ENCODE measurements around the gene MOAP1. TPM values are rescaled to one million over a fixed set of nuclear protein-coding genes. Genes with fewer than 3 reads are reported as not detected.
"Not testable (repeated sequence)": the region's sequence is repeated elsewhere in the genome, so short reads cannot be mapped to it uniquely, and the experiment has no call there.

Gene MOAP1
- total and polyA plus RNA-seq, 8 donors = 7.9 to 21.4 (median 10.1) TPM

DNA sequence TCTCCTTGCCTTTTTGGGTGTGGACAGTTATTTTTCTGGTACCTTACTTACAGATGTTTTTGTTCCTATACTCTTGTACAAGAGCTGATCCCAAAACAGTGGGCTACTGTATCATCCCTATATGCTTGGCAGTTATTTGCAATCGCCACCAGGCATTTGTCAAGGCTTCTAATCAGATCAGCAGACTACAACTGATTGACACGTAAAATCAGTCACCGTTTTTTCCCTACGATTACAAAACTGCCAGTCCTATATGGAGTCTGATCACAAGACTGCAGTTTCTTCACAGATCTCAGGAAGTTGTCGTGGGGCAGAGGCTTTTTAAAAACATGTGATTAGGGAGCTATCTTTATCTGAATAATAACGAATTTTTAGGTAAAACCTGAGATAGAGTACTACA lies 1.8 kb upstream of the MOAP1 start:
- Histone ChIP-seq H3K9me3 (no peaks in the 10 kb centered on the region), H3K36me3 (no peaks in the 10 kb centered on the region), H3K4me1 (peaks cover 0 to 24% (median 10%) of the 10 kb centered on the region in 3 donors), H3K27me3 (no peaks in the 10 kb centered on the region), H3K4me3 (no peak overlapping the region), H3K27ac (no peak overlapping the region)
- DNase-seq = no peak
- FAIRE-seq = no peak
- 65 to 79% methylated on average over 6 of the region's 6 CpGs for WGBS, 2 donors
- no peak for ATAC-seq
- intact Hi-C loops (cut with DNase I) = no loop called here
- TF ChIP-seq, protein P1, sequence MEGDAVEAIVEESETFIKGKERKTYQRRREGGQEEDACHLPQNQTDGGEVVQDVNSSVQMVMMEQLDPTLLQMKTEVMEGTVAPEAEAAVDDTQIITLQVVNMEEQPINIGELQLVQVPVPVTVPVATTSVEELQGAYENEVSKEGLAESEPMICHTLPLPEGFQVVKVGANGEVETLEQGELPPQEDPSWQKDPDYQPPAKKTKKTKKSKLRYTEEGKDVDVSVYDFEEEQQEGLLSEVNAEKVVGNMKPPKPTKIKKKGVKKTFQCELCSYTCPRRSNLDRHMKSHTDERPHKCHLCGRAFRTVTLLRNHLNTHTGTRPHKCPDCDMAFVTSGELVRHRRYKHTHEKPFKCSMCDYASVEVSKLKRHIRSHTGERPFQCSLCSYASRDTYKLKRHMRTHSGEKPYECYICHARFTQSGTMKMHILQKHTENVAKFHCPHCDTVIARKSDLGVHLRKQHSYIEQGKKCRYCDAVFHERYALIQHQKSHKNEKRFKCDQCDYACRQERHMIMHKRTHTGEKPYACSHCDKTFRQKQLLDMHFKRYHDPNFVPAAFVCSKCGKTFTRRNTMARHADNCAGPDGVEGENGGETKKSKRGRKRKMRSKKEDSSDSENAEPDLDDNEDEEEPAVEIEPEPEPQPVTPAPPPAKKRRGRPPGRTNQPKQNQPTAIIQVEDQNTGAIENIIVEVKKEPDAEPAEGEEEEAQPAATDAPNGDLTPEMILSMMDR (IDR thresholded peaks at IDR 0.05) = no peak

DNA sequence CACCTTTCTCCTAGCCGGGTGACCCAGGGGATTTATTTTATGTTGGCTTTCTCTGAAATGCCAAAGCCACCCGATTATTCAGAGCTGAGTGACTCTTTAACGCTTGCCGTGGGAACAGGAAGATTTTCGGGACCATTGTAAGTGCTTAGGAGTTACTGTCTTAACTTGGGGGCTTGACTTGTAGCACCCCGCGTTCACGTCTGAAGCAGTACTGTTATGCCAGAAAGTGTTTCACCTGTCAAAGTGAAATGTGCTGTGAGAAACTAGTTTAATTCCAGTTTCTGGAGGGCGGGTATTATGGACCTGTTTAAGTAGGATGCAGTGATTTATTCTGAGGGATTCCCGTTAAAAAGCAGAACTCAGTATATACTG lies 638 bp upstream of the MOAP1 start:
- TF ChIP-seq, protein P1 (IDR thresholded peaks at IDR 0.05) = no peak
- FAIRE-seq (no peak), DNase-seq (no peak), ATAC-seq (no peak)
- WGBS, 2 donors = 0% methylated on average over 10 of the region's 10 CpGs
- H3K36me3 ChIP-seq = no peaks in the 10 kb centered on the region
- intact Hi-C loops (cut with DNase I) = no loop called here
- peak overlapping the region; percentile 75 to 97 (median 95) for H3K4me3 ChIP-seq
- peak overlapping the region; percentile 90 to 95 (median 92) for H3K27ac ChIP-seq
- H3K9me3 ChIP-seq = no peaks in the 10 kb centered on the region
- H3K4me1 ChIP-seq = peaks cover 0 to 24% (median 10%) of the 10 kb centered on the region in 3 donors
- H3K27me3 ChIP-seq = no peaks in the 10 kb centered on the region

DNA sequence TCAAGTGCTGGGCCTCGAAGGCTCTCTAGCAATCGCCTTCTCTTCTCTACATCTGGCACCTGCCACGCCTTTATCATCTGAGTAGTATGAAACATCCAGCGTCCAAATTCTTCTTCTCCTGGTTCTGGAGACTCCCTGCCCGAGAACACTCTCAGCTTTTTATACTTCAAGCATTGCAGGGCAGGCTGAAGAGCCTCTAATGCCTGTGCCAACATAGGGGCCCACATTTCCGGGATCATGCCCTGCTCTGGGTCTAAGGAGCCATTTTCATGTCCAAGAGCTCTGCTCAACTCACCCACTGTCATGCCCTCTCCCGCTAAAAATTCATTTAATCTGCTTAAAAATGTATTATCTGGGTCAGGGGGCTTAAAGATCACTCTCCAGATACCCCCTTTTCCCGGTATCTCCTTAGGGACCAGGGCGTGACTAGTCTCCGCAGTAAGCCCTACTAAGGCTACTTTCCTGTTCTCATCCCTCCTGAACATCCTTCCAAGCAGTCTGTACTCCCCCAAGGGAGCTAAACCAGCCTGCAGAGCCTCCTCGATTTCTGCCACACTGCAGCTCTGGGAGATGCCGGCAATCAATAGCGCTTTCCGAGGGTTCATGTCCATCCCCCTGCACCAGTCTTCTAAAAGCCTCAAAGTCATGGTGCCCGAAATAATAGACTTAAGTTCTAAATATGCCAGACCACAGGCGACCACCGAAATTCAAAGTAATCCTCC lies 940 bp downstream of the MOAP1 start:
- intact Hi-C loops (cut with DNase I) = no loop called here
- TF ChIP-seq, protein P1 (IDR thresholded peaks at IDR 0.05) = no peak
- H3K9me3 ChIP-seq = no peaks in the 10 kb centered on the region
- H3K27me3 ChIP-seq = no peaks in the 10 kb centered on the region
- peaks cover 0 to 24% (median 10%) of the 10 kb centered on the region in 3 donors for H3K4me1 ChIP-seq
- DNase-seq (no peak), FAIRE-seq (no peak), ATAC-seq (no peak)
- H3K27ac ChIP-seq = peak overlapping the region in 3 of 4 donors; percentile 91 to 95 (median 93)
- H3K4me3 ChIP-seq = peak overlapping the region; percentile 75 to 97 (median 95)
- H3K36me3 ChIP-seq = no peaks in the 10 kb centered on the region
- WGBS, 2 donors = 28 to 36% methylated on average over 17 of the region's 17 CpGs

DNA sequence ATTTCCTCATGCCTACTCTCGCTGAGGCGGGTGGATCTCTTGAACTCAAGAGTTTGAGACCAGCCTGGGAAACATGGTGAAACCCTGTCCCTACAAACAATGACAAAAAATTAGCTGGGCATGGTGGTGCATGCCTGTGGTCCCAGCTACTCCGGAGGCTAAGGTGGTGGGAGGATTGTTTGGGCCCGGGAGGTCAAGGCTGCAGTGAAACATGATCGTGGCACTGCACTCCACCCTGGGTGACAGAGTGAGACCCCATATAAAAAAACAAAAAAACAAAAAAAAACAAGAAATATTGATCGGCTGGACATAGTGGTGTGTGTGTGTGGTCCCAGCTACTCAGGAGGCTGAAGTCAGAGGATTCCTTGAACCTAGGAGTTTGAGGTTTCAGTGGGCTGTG lies 9.2 kb downstream of the MOAP1 start:
- intact Hi-C loops (cut with DNase I) = no loop called here
- Histone ChIP-seq H3K36me3 (no peaks in the 10 kb centered on the region), H3K4me3 (no peak overlapping the region), H3K27ac (no peak overlapping the region), H3K9me3 (no peaks in the 10 kb centered on the region), H3K27me3 (no peaks in the 10 kb centered on the region), H3K4me1 (no peaks in the 10 kb centered on the region)
- TF ChIP-seq, protein P1 (IDR thresholded peaks at IDR 0.05) = no peak
- ATAC-seq (no peak), FAIRE-seq (no peak), DNase-seq (no peak)
- 75 to 82% methylated on average over 6 of the region's 6 CpGs for WGBS, 2 donors

DNA sequence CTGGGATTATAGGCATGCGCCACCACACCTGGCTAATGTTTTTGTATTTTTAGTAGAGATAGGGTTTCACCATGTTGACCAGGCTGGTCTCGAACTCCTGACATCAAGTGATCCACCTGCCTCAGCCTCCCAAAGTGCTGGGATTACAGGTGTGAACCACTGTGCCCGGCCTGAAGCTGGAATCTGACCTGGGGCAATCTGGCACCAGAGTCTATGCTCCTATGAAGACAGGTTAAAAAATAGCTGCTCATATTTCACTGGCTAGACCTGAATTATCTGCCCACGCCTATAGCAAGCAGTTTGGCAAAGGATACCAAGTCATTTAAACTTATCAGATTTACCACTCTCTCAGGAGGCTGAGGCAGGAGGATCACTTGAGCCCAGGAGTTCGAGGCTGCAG lies 10.0 kb downstream of the MOAP1 start:
- WGBS, 2 donors = 75 to 78% methylated on average over 5 of the region's 5 CpGs

More for the DNA sequence above, 10.0 kb downstream of the MOAP1 start:
- FAIRE-seq; intact Hi-C loops (cut with DNase I); ATAC-seq; H3K36me3 ChIP-seq; H3K9me3 ChIP-seq; H3K4me1 ChIP-seq; H3K27me3 ChIP-seq; H3K4me3 ChIP-seq; DNase-seq: not testable (repeated sequence)
- peak overlapping the region in 1 of 4 donors; percentile 57 for H3K27ac ChIP-seq

Measured in pancreas (tissue), 10 donors.